Measurements from ENCODE around the gene STXBP6. TPM values are rescaled to one million over a fixed set of nuclear protein-coding genes. Genes with fewer than 3 reads are reported as not detected.

The STXBP6 gene
- total and polyA plus RNA-seq, 2 experiments from 2014 or later: 19.7 to 29.0 TPM

DNA sequence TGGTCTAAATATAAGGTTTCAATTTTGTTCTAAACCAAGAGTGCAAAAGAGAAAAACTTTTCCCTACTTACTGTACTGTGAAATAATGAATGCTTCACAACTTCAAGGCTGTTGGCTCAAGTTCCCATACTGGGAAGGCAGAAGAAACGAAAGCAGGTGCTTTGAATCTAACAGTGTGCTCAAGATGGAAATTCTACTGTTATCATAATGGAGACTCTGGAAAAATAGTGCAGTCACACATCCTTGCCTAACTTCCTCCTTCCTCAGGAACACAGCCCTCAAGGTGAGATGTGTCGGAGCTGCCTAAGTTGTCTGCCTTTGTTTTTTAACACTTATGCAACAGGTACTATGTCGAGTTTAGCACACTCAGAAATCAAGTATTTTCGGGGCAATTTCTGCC lies 131.1 kb downstream of the STXBP6 start:
- ATAC-seq (no peak), DNase-seq (ENCODE audit: low spot score) (no peak)
- peaks cover 21% of the 10 kb centered on the region for H3K4me1 ChIP-seq (ENCODE audit: insufficient read depth)
- Mint-ChIP-seq H3K4me3 (no peak overlapping the region), H3K27me3 (ENCODE audit: insufficient read depth, low read depth, poor library complexity) (peaks cover 1% of the 10 kb centered on the region), H3K9me3 (no peaks in the 10 kb centered on the region), H3K4me1 (peaks cover 41% of the 10 kb centered on the region), H3K36me3 (ENCODE audit: low read depth) (no peaks in the 10 kb centered on the region), H3K27ac (no peak overlapping the region)
- H3K27me3 ChIP-seq (ENCODE audit: insufficient read depth): no peaks in the 10 kb centered on the region
- TF ChIP-seq EZH2 (IDR thresholded peaks at IDR 0.05; ENCODE audit: low read depth, unreplicated experiment) (no peak), POLR2AphosphoS5 (IDR thresholded peaks at IDR 0.05; ENCODE audit: low read depth) (no peak), EZH2phosphoT487 (IDR thresholded peaks at IDR 0.05; ENCODE audit: unreplicated experiment) (no peak), JUNB (IDR thresholded peaks at IDR 0.05; ENCODE audit: unreplicated experiment) (no peak), ZNF331 (CRISPR knock-in tag; IDR thresholded peaks at IDR 0.05; ENCODE audit: low read depth) (no peak), NANOG (IDR thresholded peaks at IDR 0.05; ENCODE audit: borderline replicate concordance) (no peak), ZNF114 (CRISPR knock-in tag; IDR thresholded peaks at IDR 0.05) (no peak), CREB1 (CRISPR knock-in tag; IDR thresholded peaks at IDR 0.05; ENCODE audit: low read depth) (no peak)
- TF ChIP-seq, protein P1, sequence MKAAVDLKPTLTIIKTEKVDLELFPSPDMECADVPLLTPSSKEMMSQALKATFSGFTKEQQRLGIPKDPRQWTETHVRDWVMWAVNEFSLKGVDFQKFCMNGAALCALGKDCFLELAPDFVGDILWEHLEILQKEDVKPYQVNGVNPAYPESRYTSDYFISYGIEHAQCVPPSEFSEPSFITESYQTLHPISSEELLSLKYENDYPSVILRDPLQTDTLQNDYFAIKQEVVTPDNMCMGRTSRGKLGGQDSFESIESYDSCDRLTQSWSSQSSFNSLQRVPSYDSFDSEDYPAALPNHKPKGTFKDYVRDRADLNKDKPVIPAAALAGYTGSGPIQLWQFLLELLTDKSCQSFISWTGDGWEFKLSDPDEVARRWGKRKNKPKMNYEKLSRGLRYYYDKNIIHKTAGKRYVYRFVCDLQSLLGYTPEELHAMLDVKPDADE (IDR thresholded peaks at IDR 0.05): no peak
- TF ChIP-seq, protein P2, sequence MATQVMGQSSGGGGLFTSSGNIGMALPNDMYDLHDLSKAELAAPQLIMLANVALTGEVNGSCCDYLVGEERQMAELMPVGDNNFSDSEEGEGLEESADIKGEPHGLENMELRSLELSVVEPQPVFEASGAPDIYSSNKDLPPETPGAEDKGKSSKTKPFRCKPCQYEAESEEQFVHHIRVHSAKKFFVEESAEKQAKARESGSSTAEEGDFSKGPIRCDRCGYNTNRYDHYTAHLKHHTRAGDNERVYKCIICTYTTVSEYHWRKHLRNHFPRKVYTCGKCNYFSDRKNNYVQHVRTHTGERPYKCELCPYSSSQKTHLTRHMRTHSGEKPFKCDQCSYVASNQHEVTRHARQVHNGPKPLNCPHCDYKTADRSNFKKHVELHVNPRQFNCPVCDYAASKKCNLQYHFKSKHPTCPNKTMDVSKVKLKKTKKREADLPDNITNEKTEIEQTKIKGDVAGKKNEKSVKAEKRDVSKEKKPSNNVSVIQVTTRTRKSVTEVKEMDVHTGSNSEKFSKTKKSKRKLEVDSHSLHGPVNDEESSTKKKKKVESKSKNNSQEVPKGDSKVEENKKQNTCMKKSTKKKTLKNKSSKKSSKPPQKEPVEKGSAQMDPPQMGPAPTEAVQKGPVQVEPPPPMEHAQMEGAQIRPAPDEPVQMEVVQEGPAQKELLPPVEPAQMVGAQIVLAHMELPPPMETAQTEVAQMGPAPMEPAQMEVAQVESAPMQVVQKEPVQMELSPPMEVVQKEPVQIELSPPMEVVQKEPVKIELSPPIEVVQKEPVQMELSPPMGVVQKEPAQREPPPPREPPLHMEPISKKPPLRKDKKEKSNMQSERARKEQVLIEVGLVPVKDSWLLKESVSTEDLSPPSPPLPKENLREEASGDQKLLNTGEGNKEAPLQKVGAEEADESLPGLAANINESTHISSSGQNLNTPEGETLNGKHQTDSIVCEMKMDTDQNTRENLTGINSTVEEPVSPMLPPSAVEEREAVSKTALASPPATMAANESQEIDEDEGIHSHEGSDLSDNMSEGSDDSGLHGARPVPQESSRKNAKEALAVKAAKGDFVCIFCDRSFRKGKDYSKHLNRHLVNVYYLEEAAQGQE (IDR thresholded peaks at IDR 0.05; ENCODE audit: unreplicated experiment): no peak
- TF ChIP-seq, protein P3, sequence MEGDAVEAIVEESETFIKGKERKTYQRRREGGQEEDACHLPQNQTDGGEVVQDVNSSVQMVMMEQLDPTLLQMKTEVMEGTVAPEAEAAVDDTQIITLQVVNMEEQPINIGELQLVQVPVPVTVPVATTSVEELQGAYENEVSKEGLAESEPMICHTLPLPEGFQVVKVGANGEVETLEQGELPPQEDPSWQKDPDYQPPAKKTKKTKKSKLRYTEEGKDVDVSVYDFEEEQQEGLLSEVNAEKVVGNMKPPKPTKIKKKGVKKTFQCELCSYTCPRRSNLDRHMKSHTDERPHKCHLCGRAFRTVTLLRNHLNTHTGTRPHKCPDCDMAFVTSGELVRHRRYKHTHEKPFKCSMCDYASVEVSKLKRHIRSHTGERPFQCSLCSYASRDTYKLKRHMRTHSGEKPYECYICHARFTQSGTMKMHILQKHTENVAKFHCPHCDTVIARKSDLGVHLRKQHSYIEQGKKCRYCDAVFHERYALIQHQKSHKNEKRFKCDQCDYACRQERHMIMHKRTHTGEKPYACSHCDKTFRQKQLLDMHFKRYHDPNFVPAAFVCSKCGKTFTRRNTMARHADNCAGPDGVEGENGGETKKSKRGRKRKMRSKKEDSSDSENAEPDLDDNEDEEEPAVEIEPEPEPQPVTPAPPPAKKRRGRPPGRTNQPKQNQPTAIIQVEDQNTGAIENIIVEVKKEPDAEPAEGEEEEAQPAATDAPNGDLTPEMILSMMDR (conservative IDR thresholded peaks at IDR 0.05; ENCODE audit: low read depth in 2 of 2): no peak
- TF ChIP-seq, protein P4, sequence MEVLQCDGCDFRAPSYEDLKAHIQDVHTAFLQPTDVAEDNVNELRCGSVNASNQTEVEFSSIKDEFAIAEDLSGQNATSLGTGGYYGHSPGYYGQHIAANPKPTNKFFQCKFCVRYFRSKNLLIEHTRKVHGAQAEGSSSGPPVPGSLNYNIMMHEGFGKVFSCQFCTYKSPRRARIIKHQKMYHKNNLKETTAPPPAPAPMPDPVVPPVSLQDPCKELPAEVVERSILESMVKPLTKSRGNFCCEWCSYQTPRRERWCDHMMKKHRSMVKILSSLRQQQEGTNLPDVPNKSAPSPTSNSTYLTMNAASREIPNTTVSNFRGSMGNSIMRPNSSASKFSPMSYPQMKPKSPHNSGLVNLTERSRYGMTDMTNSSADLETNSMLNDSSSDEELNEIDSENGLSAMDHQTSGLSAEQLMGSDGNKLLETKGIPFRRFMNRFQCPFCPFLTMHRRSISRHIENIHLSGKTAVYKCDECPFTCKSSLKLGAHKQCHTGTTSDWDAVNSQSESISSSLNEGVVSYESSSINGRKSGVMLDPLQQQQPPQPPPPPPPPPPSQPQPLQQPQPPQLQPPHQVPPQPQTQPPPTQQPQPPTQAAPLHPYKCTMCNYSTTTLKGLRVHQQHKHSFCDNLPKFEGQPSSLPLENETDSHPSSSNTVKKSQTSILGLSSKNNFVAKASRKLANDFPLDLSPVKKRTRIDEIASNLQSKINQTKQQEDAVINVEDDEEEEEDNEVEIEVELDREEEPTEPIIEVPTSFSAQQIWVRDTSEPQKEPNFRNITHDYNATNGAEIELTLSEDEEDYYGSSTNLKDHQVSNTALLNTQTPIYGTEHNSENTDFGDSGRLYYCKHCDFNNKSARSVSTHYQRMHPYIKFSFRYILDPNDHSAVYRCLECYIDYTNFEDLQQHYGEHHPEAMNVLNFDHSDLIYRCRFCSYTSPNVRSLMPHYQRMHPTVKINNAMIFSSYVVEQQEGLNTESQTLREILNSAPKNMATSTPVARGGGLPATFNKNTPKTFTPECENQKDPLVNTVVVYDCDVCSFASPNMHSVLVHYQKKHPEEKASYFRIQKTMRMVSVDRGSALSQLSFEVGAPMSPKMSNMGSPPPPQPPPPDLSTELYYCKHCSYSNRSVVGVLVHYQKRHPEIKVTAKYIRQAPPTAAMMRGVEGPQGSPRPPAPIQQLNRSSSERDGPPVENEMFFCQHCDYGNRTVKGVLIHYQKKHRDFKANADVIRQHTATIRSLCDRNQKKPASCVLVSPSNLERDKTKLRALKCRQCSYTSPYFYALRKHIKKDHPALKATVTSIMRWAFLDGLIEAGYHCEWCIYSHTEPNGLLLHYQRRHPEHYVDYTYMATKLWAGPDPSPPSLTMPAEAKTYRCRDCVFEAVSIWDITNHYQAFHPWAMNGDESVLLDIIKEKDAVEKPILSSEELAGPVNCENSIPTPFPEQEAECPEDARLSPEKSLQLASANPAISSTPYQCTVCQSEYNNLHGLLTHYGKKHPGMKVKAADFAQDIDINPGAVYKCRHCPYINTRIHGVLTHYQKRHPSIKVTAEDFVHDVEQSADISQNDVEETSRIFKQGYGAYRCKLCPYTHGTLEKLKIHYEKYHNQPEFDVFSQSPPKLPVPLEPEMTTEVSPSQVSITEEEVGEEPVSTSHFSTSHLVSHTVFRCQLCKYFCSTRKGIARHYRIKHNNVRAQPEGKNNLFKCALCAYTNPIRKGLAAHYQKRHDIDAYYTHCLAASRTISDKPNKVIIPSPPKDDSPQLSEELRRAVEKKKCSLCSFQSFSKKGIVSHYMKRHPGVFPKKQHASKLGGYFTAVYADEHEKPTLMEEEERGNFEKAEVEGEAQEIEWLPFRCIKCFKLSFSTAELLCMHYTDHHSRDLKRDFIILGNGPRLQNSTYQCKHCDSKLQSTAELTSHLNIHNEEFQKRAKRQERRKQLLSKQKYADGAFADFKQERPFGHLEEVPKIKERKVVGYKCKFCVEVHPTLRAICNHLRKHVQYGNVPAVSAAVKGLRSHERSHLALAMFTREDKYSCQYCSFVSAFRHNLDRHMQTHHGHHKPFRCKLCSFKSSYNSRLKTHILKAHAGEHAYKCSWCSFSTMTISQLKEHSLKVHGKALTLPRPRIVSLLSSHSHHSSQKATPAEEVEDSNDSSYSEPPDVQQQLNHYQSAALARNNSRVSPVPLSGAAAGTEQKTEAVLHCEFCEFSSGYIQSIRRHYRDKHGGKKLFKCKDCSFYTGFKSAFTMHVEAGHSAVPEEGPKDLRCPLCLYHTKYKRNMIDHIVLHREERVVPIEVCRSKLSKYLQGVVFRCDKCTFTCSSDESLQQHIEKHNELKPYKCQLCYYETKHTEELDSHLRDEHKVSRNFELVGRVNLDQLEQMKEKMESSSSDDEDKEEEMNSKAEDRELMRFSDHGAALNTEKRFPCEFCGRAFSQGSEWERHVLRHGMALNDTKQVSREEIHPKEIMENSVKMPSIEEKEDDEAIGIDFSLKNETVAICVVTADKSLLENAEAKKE (CRISPR knock-in tag; IDR thresholded peaks at IDR 0.05): no peak
- H3K36me3 ChIP-seq (ENCODE audit: insufficient read depth): no peaks in the 10 kb centered on the region
- no peaks in the 10 kb centered on the region for H4K20me1 ChIP-seq (replicated peaks; ENCODE audit: insufficient read depth)
- H2AFZ ChIP-seq: no peak overlapping the region
- no peak overlapping the region for H3K4me3 ChIP-seq
- no peaks in the 10 kb centered on the region for H3F3A ChIP-seq (replicated peaks; ENCODE audit: low read depth)
- no peaks in the 10 kb centered on the region for H3K9me2 ChIP-seq (ENCODE audit: insufficient read depth)
- H3K79me2 ChIP-seq (replicated peaks; ENCODE audit: insufficient read depth): no peaks in the 10 kb centered on the region
- H3K4me2 ChIP-seq: no peak overlapping the region
- H3K27ac ChIP-seq (ENCODE audit: low read depth): no peak overlapping the region

Data from GM23338 (cell line).